SK-N-SH (cell line): ENCODE data around the gene TRAM2. TPM values are rescaled to one million over a fixed set of nuclear protein-coding genes. Genes with fewer than 3 reads are reported as not detected.

Experiments
- CTCF ChIA-PET: fragments of 300-600, 350-600 bp; formaldehyde crosslinking; extraction: SDS; loops from one replicate; lab custom pipeline; 2021; lab: Yijun Ruan, JAX
- POLR2A ChIA-PET: fragments of 350-600 bp; sonication (Branson Sonifier 250); formaldehyde crosslinking; extraction: SDS; loops from one replicate; lab custom pipeline; 2020; ENCODE audit warnings: antibody characterized with exemption, inconsistent platforms; lab: Yijun Ruan, JAX
- DNase-seq: peaks from one replicate; pipeline ENCODE4 v3.0.0; 2012
- H2AFZ ChIP-seq: fragments of 200-600 bp; sonication (generic); 2 replicates; pipeline ENCODE4 v1.8.1; 2016; ENCODE audit warnings: antibody characterized with exemption, mild to moderate bottlenecking, low read depth
- H3F3A ChIP-seq: fragments of 200-600 bp; sonication (generic); replicated peaks from 2 replicates; pipeline ENCODE3; 2016; ENCODE audit warnings: antibody characterized with exemption, mild to moderate bottlenecking; ENCODE audit not compliant: insufficient read depth
- H3K27ac ChIP-seq, 2 experiments: fragments of 200-500 bp in 1 of 2; fragments of 200-600 bp in 1 of 2; sonication (Bioruptor generic) in 1 of 2; sonication (generic), shearing (Covaris generic) in 1 of 2; 2 replicates each; pipeline versions ENCODE4 v1.5.1 to v1.6.1; 2014 to 2016; ENCODE audit warnings: low read depth in 2 of 2, inconsistent platforms in 1 of 2, low read length in 1 of 2, mild to moderate bottlenecking in 1 of 2, mixed read lengths in 1 of 2
- H3K27me3 ChIP-seq: fragments of 200-600 bp; sonication (generic), shearing (Covaris generic); 2 replicates; pipeline ENCODE4 v1.6.1; 2016; ENCODE audit warnings: mixed run types; ENCODE audit not compliant: insufficient read depth
- H3K36me3 ChIP-seq, 2 experiments: fragments of 200-500 bp in 1 of 2; fragments of 200-600 bp in 1 of 2; sonication (Bioruptor generic) in 1 of 2; sonication (generic) in 1 of 2; replicated peaks in 1 of 2; 2 replicates each; pipeline versions ENCODE3 to v1.5.1; 2014 to 2016; ENCODE audit warnings: low read length in 1 of 2, mild to moderate bottlenecking in 1 of 2; ENCODE audit not compliant: insufficient read depth in 2 of 2, control insufficient read depth in 1 of 2
- H3K4me1 ChIP-seq, 2 experiments: fragments of 200-500 bp in 1 of 2; fragments of 200-600 bp in 1 of 2; sonication (Bioruptor generic) in 1 of 2; sonication (generic), shearing (Covaris generic) in 1 of 2; 2 replicates each; pipeline versions ENCODE4 v1.5.1 to v1.6.1; 2014 to 2016; ENCODE audit warnings: low read depth in 1 of 2, low read length in 1 of 2, mixed run types in 1 of 2; ENCODE audit not compliant: insufficient read depth in 2 of 2, control insufficient read depth in 1 of 2
- H3K4me2 ChIP-seq: fragments of 200-600 bp; sonication (generic), shearing (Covaris generic); 2 replicates; pipeline ENCODE4 v1.6.1; 2017; ENCODE audit warnings: mixed run types
- H3K4me3 ChIP-seq, 2 experiments: fragments of 200-500 bp in 1 of 2; fragments of 200-600 bp in 1 of 2; sonication (Bioruptor generic) in 1 of 2; sonication (generic), shearing (Covaris generic) in 1 of 2; 2 replicates each; pipeline versions ENCODE4 v1.5.1 to v1.8.1; 2014 to 2016; ENCODE audit warnings: low read depth in 2 of 2, inconsistent platforms in 1 of 2, low read length in 1 of 2, mild to moderate bottlenecking in 1 of 2, mixed read lengths in 1 of 2, moderate library complexity in 1 of 2
- H3K79me2 ChIP-seq: fragments of 200-600 bp; sonication (generic); 2 replicates; pipeline ENCODE4 v1.8.1; 2017; ENCODE audit warnings: mild to moderate bottlenecking; ENCODE audit not compliant: insufficient read depth
- H3K9ac ChIP-seq: fragments of 200-600 bp; sonication (generic); 2 replicates; pipeline ENCODE4 v1.6.1; 2017; ENCODE audit warnings: mixed run types
- H3K9me2 ChIP-seq: fragments of 200-600 bp; sonication (generic); 2 replicates; pipeline ENCODE4 v1.6.1; 2017; ENCODE audit warnings: mixed run types
- H3K9me3 ChIP-seq: fragments of 200-600 bp; sonication (generic); 2 replicates; pipeline ENCODE4 v1.6.1; 2017; ENCODE audit warnings: mixed run types, mild to moderate bottlenecking, moderate library complexity
- H4K20me1 ChIP-seq: fragments of 200-600 bp; sonication (generic); 2 replicates; pipeline ENCODE4 v1.6.1; 2017; ENCODE audit warnings: mild to moderate bottlenecking, mixed run types; ENCODE audit not compliant: insufficient read depth
- CHD2 ChIP-seq: fragments of 150-350 bp; IDR thresholded peaks from 2 replicates; pipeline ENCODE4 v1.6.1; 2018; ENCODE audit warnings: low read length; ENCODE audit not compliant: partially characterized antibody
- EZH2phosphoT487 ChIP-seq: fragments of 200-600 bp; sonication (generic); IDR thresholded peaks from 2 replicates; pipeline ENCODE4 v1.6.1; 2017; ENCODE audit warnings: low read depth, mixed run types, mild to moderate bottlenecking, antibody characterized with exemption, moderate library complexity, borderline replicate concordance
- FOSL2 ChIP-seq: IDR thresholded peaks from 2 replicates; pipeline ENCODE4 v1.4.0; 2012; ENCODE audit warnings: low read depth, mild to moderate bottlenecking, moderate library complexity, borderline replicate concordance
- NFIC ChIP-seq: IDR thresholded peaks from 2 replicates; pipeline ENCODE4 v1.4.0; 2012; ENCODE audit warnings: borderline replicate concordance
- NRF1 ChIP-seq: IDR thresholded peaks from 2 replicates; pipeline ENCODE4 v1.6.1; 2012; ENCODE audit warnings: low read depth, mild to moderate bottlenecking, low read length
- PBX3 ChIP-seq: IDR thresholded peaks from 2 replicates; pipeline ENCODE4; 2012
- WGBS: methylation state at CpG from one replicate; pipeline ENCODE4 v1.1.6; 2017; ENCODE audit warnings: low lambda C conversion rate; 5-methylcytosine and 5-hydroxymethylcytosine counted together
- polyA plus RNA-seq, 3 experiments: library from polyadenylated mRNA; depleted of rRNA; stranded (reverse); fragments of >200 nt; gene quantifications; 2 replicates each; pipeline ENCODE4 v1.2.3, GENCODE V29; 2012

TRAM2 gene
- polyA plus RNA-seq, 1 of the 3 experiments (the other 2 are of a cell fraction) = 26.4 TPM

DNA sequence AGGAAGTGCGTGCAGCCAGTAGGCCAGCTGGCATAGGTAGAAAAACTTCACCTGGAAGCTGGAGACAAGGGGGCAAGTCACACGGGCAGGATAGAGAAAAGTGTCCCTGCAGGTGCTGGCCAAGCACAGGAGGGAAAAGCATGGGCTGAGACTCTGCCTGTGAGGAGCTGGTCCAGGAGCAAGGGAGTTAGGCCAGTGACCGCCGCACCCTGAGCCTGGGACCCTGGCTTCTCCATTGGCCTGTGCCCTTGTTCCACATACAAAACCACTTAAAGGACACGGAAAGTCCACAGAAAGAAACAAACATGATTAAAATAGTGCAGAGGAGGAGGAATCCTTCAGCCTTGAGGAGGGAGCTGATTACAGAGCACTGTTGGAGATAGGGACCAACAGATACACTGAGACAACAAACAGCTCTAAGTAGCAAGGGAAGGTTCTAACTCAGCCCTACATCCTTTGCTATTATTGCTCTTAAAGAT, 68.6 kb downstream of the TRAM2 start:
- DNase-seq = no peak
- TF ChIP-seq NRF1 = no peak
- Histone ChIP-seq H3K27ac (no peak overlapping the region; a peak in 1 of 4 replicates), H3K4me2 (no peak overlapping the region), H3K9me3 (no peaks in the 10 kb centered on the region), H3K4me3 (no peak overlapping the region), H3K9ac (no peak overlapping the region), H3K36me3 (peaks cover 53 to 62% of the 10 kb centered on the region in 2 experiments), H3K9me2 (no peaks in the 10 kb centered on the region), H3K4me1 (peaks cover 27 to 51% of the 10 kb centered on the region in 2 experiments; a peak in 3 of 4 replicates), H3K79me2 (peaks cover 17% of the 10 kb centered on the region; the same call in 1 of the 2 replicates), H2AFZ (no peak overlapping the region), H4K20me1 (no peaks in the 10 kb centered on the region), H3K27me3 (no peaks in the 10 kb centered on the region), H3F3A (peaks cover 43% of the 10 kb centered on the region)
- ChIA-PET CTCF (no interaction called here), POLR2A (no interaction called here)
- WGBS = 97% methylated on average over 5 of the region's 5 CpGs

DNA sequence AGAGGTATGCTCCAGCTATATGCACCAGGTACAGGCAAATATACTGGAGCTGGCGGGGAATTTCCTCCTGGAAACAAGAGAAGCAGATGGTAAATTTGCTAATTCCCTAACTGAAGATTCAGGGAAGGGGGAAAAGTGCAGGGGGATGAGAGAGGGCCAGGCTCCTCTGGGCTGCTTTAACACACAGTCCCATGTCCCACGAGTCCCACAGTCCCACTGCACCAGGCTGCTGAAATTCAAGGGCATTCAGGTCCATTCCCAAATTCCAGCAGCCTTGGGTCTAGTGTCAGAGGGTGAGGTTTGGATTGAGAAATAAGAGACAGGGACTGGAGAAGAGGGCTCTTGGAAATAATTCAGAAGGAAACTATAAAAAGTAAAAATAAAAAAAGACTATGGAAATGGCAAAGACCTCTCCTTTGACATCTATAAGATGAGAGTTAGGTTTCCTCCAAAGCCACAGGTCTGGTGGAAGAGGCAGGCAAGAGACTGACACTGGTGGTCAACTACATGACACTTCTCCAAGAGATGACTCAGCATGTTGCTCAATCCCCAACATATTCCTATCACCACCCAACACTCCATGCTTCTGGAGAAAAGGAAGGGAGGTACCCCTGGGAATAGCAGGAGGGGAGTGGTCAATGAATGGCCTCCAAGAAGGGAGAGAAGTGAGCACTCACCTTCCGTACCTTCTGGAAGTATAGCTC, 69.2 kb downstream of the TRAM2 start:
- TF ChIP-seq PBX3 = no peak
- no peak for TF ChIP-seq EZH2phosphoT487
- no peak for TF ChIP-seq NFIC
- TF ChIP-seq FOSL2 = peak; percentile 12; the same call in 1 of the 2 replicates
- Histone ChIP-seq H3F3A (peaks cover 39% of the 10 kb centered on the region), H3K27ac (no peak overlapping the region; a peak in 1 of 4 replicates), H3K4me3 (no peak overlapping the region), H3K9me2 (no peaks in the 10 kb centered on the region), H3K79me2 (peaks cover 17% of the 10 kb centered on the region; the same call in 1 of the 2 replicates), H3K27me3 (no peaks in the 10 kb centered on the region), H3K4me1 (peaks cover 28 to 49% of the 10 kb centered on the region in 2 experiments; a peak in 3 of 4 replicates), H2AFZ (no peak overlapping the region), H3K36me3 (peaks cover 51 to 61% of the 10 kb centered on the region in 2 experiments), H4K20me1 (no peaks in the 10 kb centered on the region), H3K9me3 (no peaks in the 10 kb centered on the region), H3K4me2 (no peak overlapping the region), H3K9ac (no peak overlapping the region)
- POLR2A ChIA-PET = no interaction called here
- no peak for DNase-seq
- WGBS = 90% methylated on average over 3 of the region's 3 CpGs
- CTCF ChIA-PET = interaction anchor here (1.0 kb wide), 1 partner anchor 17 kb away, joined by 3 read pairs; no protein-coding TSS in a partner anchor

DNA sequence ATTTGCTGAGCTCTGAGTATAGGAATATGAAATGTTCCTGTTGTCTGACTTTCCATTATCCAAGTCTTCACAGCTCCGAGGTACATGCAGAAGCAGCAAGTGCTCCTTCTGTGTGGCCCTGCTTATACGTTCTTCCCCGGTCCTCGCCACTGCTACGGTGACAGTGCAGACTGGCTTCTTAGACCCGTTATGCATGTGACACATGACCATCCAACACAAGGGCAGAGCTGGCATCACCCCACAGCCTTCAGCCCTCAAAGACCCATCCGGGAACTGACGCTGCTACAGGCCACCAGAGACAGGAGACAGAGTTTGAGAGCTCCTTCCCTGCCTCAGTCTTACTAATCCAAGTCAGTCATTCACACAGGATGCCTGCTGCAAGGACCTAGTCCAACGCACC, 70.4 kb downstream of the TRAM2 start:
- Histone ChIP-seq H3K9me3 (no peaks in the 10 kb centered on the region), H3K9ac (no peak overlapping the region), H3K9me2 (no peaks in the 10 kb centered on the region), H3K4me2 (no peak overlapping the region), H3K36me3 (peaks cover 63 to 71% of the 10 kb centered on the region in 2 experiments), H3K4me3 (no peak overlapping the region), H3K4me1 (peaks cover 18 to 38% of the 10 kb centered on the region in 2 experiments; a peak in 3 of 4 replicates), H3K27ac (no peak overlapping the region), H3K79me2 (peaks cover 17% of the 10 kb centered on the region; the same call in 1 of the 2 replicates), H3F3A (peaks cover 34% of the 10 kb centered on the region), H3K27me3 (no peaks in the 10 kb centered on the region), H4K20me1 (no peaks in the 10 kb centered on the region), H2AFZ (no peak overlapping the region)
- DNase-seq = no peak
- TF ChIP-seq CHD2 = no peak
- TF ChIP-seq EZH2phosphoT487 = no peak
- 87% methylated on average over 9 of the region's 9 CpGs for WGBS
- POLR2A ChIA-PET = no interaction called here
- CTCF ChIA-PET = interaction anchor here (1.0 to 1.3 kb wide), 3 partner anchors 9 to 106 kb away, joined by 3 to 4 read pairs (median 4); no protein-coding TSS in a partner anchor
